ENCODE measurements around the gene ACTR3C. TPM values are rescaled to one million over a fixed set of nuclear protein-coding genes. Genes with fewer than 3 reads are reported as not detected.
A peak's percentile ranks its signal among the peaks of the same experiment; 100 is the strongest.
"Not testable (repeated sequence)": the region's sequence is repeated elsewhere in the genome, so short reads cannot be mapped to it uniquely, and the experiment has no call there.

The ACTR3C gene
- total RNA-seq, 1 experiment from 2014 or later, result 8.0 TPM

DNA sequence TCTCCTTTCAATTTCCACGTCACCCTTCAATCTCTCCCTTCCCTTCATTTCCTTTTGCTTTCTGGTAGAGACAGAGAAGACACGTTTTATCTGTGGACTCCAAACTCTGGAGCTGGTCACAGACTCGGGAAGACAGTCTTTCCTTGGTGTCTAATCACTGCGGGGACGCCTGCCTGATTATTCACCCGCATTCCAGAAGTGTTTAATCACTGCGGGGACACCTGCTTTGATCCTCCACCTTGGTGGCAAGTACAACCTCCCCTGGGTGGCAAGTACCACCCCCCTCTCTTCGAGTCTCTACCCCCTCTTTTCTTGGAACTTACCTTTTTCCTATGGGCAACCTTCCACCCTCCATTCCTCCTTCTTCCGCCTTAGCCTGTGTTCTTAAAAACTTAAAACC, 15.4 kb downstream of the ACTR3C start:
- no peak overlapping the region for H3K4me3 ChIP-seq (ENCODE audit: low read depth, low read length)
- H3K27me3 Mint-ChIP-seq (ENCODE audit: insufficient read depth, unreplicated experiment), result no peaks in the 10 kb centered on the region
- DNase-seq, result no peak
- no peak overlapping the region for H3K4me3 Mint-ChIP-seq (ENCODE audit: unreplicated experiment)
- BruUV-seq (replicated peaks), result no TSS peak
- intact Hi-C loops (cut with micrococcal nuclease; ENCODE audit: unreplicated experiment), result no loop called here
- CTCF ChIA-PET, result interaction anchor here (0.7 kb wide), 1 partner anchor 66 kb away, joined by 5 read pairs; no protein-coding TSS in a partner anchor
- no peaks in the 10 kb centered on the region for H3K36me3 ChIP-seq (ENCODE audit: control insufficient read depth, insufficient read depth, low read length)
- no peaks in the 10 kb centered on the region for H3K36me3 Mint-ChIP-seq (ENCODE audit: insufficient read depth, unreplicated experiment)
- no peaks in the 10 kb centered on the region for H3K9me3 ChIP-seq
- H3K4me1 Mint-ChIP-seq (ENCODE audit: low read depth, unreplicated experiment), result peaks cover 15% of the 10 kb centered on the region
- TF ChIP-seq CTCF (IDR thresholded peaks at IDR 0.05; ENCODE audit: insufficient read depth in 1 of 2, low read depth in 1 of 2, low read length in 1 of 2, severe bottlenecking in 1 of 2, unreplicated experiment in 1 of 2), result no peak
- peaks cover 5% of the 10 kb centered on the region; the same call in 1 of the 2 replicates for H3K4me1 ChIP-seq
- H3K9me3 Mint-ChIP-seq (ENCODE audit: unreplicated experiment), result peaks cover 10% of the 10 kb centered on the region
- POLR2A ChIA-PET, result no interaction called here
- peak overlapping the region; percentile 6 for H3K27ac Mint-ChIP-seq (ENCODE audit: unreplicated experiment)
- H3K27me3 ChIP-seq (replicated peaks; ENCODE audit: control insufficient read depth, insufficient read depth, low read length), result no peaks in the 10 kb centered on the region

- Mint-ChIP-seq H3K4me3 (ENCODE audit: unreplicated experiment) (no peak overlapping the region), H3K9me3 (ENCODE audit: unreplicated experiment) (peaks cover 10% of the 10 kb centered on the region), H3K4me1 (ENCODE audit: low read depth, unreplicated experiment) (peaks cover 13% of the 10 kb centered on the region), H3K27ac (ENCODE audit: unreplicated experiment) (no peak overlapping the region), H3K27me3 (ENCODE audit: insufficient read depth, unreplicated experiment) (no peaks in the 10 kb centered on the region), H3K36me3 (ENCODE audit: insufficient read depth, unreplicated experiment) (no peaks in the 10 kb centered on the region)
- peaks cover 5% of the 10 kb centered on the region; the same call in 1 of the 2 replicates for H3K4me1 ChIP-seq
- H3K27me3 ChIP-seq (replicated peaks; ENCODE audit: control insufficient read depth, insufficient read depth, low read length), result no peaks in the 10 kb centered on the region
- no TSS peak for BruUV-seq (replicated peaks)
- ChIA-PET POLR2A (no interaction called here), CTCF (no interaction called here)
- H3K4me3 ChIP-seq (ENCODE audit: low read depth, low read length), result no peak overlapping the region
- no peak for DNase-seq
- TF ChIP-seq CTCF (IDR thresholded peaks at IDR 0.05; ENCODE audit: insufficient read depth in 1 of 2, low read depth in 1 of 2, low read length in 1 of 2, severe bottlenecking in 1 of 2, unreplicated experiment in 1 of 2), result no peak
- H3K36me3 ChIP-seq (ENCODE audit: control insufficient read depth, insufficient read depth, low read length), result no peaks in the 10 kb centered on the region
- H3K9me3 ChIP-seq, result no peaks in the 10 kb centered on the region
- intact Hi-C loops (cut with micrococcal nuclease; ENCODE audit: unreplicated experiment), result no loop called here
Measured at GRCh38 chr7:150307129-150307528, 16.2 kb downstream of the ACTR3C start.

DNA sequence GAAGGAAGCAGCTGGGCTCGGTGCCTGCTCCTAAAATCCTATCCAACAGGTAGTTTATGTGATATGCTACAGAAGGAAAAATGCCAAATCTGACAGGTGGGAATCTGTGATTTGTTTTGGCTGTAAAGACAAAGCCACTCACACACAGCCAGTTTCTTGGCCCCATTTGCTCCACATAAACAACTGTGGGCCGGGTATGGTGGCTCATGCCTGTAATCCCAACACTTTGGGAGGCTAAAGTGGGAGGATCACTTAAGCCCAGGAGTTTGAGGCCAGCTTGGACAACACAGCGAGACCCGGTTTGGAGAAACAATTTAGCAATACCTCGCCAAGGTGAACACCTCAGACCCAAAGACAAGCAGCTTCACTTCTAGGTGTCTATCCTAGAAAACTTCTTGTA, 17.0 kb downstream of the ACTR3C start:
- H3K4me1 ChIP-seq; BruUV-seq (replicated peaks); H3K36me3 ChIP-seq (ENCODE audit: control insufficient read depth, insufficient read depth, low read length); intact Hi-C loops (cut with micrococcal nuclease; ENCODE audit: unreplicated experiment); H3K27ac Mint-ChIP-seq (ENCODE audit: unreplicated experiment); POLR2A ChIA-PET; H3K36me3 Mint-ChIP-seq (ENCODE audit: insufficient read depth, unreplicated experiment); H3K27me3 Mint-ChIP-seq (ENCODE audit: insufficient read depth, unreplicated experiment); CTCF ChIA-PET; H3K4me3 Mint-ChIP-seq (ENCODE audit: unreplicated experiment); H3K4me3 ChIP-seq (ENCODE audit: low read depth, low read length); H3K27me3 ChIP-seq (replicated peaks; ENCODE audit: control insufficient read depth, insufficient read depth, low read length); H3K9me3 ChIP-seq; DNase-seq: not testable (repeated sequence)
- peaks cover 10% of the 10 kb centered on the region for H3K9me3 Mint-ChIP-seq (ENCODE audit: unreplicated experiment)
- peaks cover 13% of the 10 kb centered on the region for H3K4me1 Mint-ChIP-seq (ENCODE audit: low read depth, unreplicated experiment)

- CTCF ChIA-PET; H3K9me3 ChIP-seq; H3K36me3 ChIP-seq (ENCODE audit: control insufficient read depth, insufficient read depth, low read length); POLR2A ChIA-PET; DNase-seq; H3K27me3 ChIP-seq (replicated peaks; ENCODE audit: control insufficient read depth, insufficient read depth, low read length); H3K36me3 Mint-ChIP-seq (ENCODE audit: insufficient read depth, unreplicated experiment); H3K4me1 ChIP-seq; H3K27ac Mint-ChIP-seq (ENCODE audit: unreplicated experiment); BruUV-seq (replicated peaks); H3K4me3 Mint-ChIP-seq (ENCODE audit: unreplicated experiment); H3K4me3 ChIP-seq (ENCODE audit: low read depth, low read length); intact Hi-C loops (cut with micrococcal nuclease; ENCODE audit: unreplicated experiment); H3K27me3 Mint-ChIP-seq (ENCODE audit: insufficient read depth, unreplicated experiment): not testable (repeated sequence)
- Mint-ChIP-seq H3K9me3 (ENCODE audit: unreplicated experiment) (peaks cover 10% of the 10 kb centered on the region), H3K4me1 (ENCODE audit: low read depth, unreplicated experiment) (peaks cover 13% of the 10 kb centered on the region)
Measured at GRCh38 chr7:150305903-150306284, 17.5 kb downstream of the ACTR3C start.

- H3K4me3 Mint-ChIP-seq (ENCODE audit: unreplicated experiment); H3K27me3 Mint-ChIP-seq (ENCODE audit: insufficient read depth, unreplicated experiment); DNase-seq; H3K4me3 ChIP-seq (ENCODE audit: low read depth, low read length); intact Hi-C loops (cut with micrococcal nuclease; ENCODE audit: unreplicated experiment); H3K27ac Mint-ChIP-seq (ENCODE audit: unreplicated experiment); POLR2A ChIA-PET; H3K4me1 ChIP-seq; H3K36me3 Mint-ChIP-seq (ENCODE audit: insufficient read depth, unreplicated experiment); H3K36me3 ChIP-seq (ENCODE audit: control insufficient read depth, insufficient read depth, low read length); CTCF ChIA-PET; H3K27me3 ChIP-seq (replicated peaks; ENCODE audit: control insufficient read depth, insufficient read depth, low read length); H3K9me3 ChIP-seq; BruUV-seq (replicated peaks): not testable (repeated sequence)
- H3K4me1 Mint-ChIP-seq (ENCODE audit: low read depth, unreplicated experiment), result peaks cover 13% of the 10 kb centered on the region
- peaks cover 10% of the 10 kb centered on the region for H3K9me3 Mint-ChIP-seq (ENCODE audit: unreplicated experiment)
Measured at GRCh38 chr7:150305259-150305902, 18.0 kb downstream of the ACTR3C start.
